HG02981 (cell line): ENCODE results near the gene PTPRN2.
"Not testable (repeated sequence)": the region's sequence is repeated elsewhere in the genome, so short reads cannot be mapped to it uniquely, and the experiment has no call there.

ENCODE experiments used
- ATAC-seq: cut with Tn5 transposase; IDR thresholded peaks from one replicate; pipeline ENCODE4 v1.9.1; 2021; ENCODE audit warnings: mild to moderate bottlenecking, moderate library complexity; ENCODE audit not compliant: unreplicated experiment

PTPRN2 gene

DNA sequence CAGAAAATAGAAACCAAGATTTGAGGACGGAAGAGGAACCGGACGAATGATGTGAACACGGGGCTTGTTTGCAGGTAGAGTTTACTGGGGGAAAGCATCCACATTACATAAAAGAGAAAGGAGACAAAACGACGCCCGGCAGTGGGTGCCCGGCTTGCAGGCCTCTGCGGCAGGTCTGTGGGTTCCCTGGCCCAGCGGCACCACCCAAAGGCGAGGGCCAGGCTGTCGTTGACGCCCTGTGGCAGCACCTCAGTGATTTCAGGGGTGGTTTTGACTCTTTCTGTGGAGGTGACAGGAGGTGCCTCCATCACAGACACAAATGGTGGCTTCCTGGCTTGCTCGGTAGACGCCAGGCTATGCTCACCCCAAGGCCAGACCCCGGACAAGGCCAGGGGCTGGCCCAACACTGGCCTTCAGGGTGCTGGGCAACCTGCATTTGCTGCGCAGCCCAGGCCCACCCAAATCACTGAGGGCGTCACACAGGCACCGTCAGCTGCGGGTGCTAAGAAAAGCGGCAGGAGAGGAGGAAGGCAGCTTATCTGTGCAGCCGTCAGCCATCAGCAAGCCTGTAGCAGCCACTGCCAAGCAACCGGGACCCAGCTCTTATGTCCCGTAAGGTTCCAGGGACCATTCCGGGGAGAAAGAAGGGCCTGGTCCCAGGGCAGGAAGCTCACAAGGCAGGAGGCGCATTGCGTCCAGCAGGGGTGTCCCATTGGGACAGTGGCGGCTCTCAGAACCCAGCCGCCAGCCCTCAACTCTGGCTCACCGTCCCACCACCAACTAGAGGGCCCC lies 230.3 kb downstream of the PTPRN2 start:
- ATAC-seq: no peak

GRCh38 chr7:158356454-158356853 lies 231.2 kb downstream of the PTPRN2 start:
- ATAC-seq: no peak

DNA sequence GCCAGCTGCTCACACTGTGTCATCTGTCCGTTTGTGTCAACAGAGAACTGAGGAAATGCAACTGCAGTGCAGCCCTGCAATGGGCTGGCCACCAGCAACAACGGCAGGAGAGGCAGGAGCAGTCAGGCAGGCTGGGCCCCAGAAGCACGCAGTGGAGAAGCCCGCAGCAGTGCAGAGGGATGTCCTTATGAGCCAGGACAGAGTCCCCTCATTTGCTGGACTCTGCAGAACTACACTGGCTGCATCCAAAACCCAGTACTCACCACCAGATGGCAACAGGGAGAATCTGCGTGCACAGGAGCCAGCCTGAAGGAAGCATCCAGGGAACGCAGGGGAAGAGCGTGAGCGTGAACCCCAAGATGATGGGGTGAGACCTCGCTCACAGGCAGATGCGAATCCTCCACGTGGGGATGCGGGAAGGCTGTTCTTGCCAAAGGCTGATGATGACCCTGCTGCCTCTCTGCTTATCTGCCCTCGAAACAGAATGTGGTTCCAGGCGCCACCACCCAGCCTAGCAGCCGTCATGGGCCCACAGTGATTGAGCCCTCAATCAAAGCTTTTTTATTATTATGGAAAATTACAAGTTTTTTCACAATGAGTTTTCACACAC lies 232.1 kb downstream of the PTPRN2 start:
- no peak for ATAC-seq

DNA sequence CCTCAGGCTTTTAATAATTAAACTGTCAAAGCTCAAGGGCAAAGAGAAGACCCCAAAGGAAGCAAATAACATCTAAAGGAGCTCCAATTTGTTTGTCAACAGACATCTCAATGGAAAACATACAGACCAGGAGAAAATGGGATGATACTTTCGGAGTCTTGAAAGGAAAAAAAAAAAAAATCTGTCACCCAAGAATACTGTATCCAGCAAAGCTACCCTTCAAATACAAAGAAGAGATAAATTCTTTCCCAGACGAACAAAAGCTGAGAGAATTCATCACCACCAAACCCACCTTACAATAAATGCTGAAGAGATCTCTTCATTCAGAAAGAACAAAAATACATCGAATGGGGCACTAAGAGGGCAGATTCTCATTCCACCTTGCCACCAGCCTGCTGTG lies 232.8 kb downstream of the PTPRN2 start:
- ATAC-seq: no peak

DNA sequence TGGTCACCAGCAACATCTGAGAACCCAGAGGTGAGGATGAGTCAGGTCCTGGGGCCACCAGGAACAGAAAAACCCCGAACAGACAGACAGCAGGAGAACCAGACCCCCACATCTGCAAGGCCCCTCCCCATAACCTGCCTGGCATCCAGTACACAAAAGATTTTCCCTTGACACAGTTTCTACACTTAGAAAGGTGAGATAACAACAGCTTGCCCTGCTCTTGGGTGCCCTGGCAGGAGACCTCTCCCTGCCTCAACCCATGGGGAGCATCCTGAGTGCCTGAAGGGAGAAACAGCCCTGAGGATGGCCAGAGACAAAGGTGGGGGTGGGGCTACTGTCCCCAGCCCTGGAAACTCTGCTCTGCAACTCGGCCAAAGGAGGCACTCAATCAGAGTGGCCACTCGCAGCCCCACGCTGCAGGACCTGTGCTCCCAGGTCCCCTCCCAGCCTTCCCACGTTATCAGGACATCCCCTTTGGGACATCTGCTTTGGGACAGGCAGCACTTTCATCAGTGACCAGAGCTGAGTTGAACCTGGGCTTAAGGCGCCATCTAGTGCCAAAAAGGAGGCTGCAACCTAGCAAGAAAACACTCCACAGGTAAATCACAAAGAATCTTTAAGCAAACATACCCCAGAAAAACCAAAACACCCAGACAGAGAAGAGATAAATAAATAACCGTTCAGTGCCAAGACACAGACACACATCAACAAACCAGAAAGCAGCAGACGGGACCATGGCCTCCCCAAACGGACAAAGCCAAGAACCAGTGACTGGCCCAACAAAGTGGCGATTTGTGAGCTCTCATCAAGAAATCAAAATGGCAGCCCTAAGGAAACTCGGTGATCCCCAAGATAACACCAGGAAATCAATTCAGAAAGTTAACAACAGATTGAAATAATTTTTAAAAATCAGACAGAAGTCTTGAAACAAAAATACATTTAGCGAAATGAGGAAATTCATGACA lies 233.7 kb downstream of the PTPRN2 start:
- no peak for ATAC-seq

DNA sequence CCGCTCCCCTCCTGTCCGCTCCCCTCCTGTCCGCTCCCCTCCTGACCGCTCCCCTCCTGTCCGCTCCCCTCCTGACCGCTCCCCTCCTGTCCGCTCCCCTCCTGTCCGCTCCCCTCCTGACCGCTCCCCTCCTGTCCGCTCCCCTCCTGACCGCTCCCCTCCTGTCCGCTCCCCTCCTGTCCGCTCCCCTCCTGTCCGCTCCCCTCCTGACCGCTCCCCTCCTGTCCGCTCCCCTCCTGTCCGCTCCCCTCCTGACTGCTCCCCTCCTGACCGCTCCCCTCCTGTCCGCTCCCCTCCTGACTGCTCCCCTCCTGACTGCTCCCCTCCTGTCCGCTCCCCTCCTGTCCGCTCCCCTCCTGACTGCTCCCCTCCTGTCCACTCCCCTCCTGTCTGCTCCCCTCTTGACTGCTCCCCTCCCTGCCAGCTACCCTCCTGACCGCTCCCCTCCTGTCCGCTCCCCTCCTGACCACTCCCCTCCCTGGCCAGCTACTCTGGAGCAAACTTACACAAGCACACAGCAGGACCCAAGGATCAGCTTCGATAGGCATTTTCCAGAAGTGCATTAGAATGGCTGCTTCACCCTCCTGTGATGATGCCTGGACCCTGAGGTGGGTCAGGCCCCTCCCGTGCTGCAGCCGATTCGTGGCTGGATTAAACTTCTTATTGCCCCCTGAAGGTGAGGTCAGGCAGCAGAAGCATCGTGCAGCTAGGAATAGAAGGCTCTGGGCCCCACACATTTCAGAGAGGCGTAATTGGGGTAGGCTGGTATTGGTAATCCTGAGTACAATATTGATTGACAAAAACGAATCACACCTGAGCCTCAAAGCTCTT lies 235.5 kb downstream of the PTPRN2 start:
- not testable (repeated sequence) for ATAC-seq

DNA sequence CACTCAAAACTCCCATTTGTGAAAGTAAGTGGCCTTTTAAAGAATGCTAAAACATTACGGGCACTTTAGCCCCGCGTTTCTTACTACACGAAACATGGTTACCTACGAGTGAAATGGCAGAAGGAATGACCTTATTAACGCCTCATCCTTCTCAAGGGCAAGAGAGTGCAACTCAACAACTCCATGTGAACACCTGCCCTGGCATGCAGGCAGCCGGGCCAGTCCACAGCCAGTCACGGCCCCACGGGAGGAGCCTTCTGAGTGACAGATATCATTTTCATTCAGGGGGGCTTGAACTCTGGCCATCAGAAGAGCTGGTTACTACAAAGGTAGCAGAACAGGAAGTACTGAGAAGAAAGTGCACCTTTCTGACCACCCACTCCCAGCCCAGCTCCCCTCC lies 236.1 kb downstream of the PTPRN2 start:
- no peak for ATAC-seq

DNA sequence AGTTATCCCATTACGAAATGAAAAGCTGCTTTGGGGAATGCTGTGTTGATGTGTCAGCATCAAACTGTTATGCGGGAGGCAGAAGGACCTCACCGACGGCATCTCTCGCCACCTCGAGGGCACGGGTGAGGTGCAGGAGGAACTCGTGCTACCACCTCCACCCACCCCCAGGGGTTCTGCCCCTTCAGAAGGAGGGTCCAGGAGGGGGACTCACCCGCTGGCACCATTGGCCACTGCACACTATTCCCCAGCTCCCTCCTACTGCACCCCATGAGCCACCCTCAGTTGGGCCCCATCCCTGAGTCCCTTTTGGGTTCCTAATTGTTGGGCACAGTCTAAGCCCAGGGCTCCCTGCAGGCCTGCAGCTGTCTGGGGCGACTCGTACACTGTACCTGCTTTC lies 236.6 kb downstream of the PTPRN2 start:
- ATAC-seq: no peak

DNA sequence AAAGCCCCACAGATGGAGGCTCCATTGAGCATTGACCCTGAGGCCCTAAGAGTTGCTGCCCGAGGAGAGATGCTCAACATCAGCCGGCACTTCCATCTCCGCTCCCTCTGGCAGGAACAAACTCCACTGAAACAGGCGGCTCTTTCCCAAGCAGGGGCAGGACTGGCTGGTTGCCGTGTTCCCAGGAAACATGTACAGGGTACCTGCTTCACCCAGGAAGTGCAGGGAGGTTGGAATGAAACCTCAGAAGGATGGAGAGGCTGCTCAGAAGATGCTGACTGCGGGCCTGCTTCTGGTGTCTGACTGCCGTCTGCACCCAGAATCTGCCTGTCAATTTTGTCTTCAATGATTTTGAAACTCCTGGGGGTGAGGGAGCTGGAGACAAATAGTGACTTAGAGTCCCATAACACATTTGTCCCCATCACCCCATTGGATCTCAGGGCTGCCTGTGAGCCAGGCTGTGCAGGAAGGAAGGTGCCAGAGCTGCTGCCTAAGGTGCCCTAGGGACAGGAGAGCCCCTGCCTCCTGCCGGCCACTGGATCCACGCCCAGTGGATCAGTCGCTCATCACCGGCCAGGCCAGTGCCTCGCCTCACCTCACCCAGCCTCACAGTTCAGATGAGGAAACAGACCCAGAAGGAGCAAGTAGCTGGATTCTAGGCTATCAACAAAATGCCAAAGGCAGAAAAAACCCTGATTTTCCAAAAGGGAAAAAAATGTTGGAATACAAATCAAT lies 237.3 kb downstream of the PTPRN2 start:
- ATAC-seq: no peak

- ATAC-seq: no peak
Observed at GRCh38 chr7:158348446-158348845, 239.2 kb downstream of the PTPRN2 start.

DNA sequence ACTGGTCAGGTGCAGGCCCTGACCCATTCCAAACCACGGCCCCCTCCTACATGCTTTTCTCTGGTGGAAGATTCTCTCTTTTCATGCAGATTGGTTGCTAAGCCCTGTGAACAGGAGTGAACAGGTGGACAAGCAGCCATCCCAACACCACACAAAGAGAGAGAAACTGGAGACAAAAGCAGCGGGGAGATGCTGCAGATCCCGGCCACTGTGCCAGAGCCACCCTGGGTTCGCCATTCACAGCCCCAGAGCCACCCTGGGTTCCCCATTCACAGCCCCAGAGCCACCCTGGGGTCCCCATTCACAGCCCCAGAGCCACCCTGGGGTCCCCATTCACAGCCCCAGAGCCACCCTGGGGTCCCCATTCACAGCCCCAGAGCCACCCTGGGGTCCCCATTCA lies 239.6 kb downstream of the PTPRN2 start:
- not testable (repeated sequence) for ATAC-seq

GRCh38 chr7:158345731-158346130 lies 241.9 kb downstream of the PTPRN2 start:
- no peak for ATAC-seq

DNA sequence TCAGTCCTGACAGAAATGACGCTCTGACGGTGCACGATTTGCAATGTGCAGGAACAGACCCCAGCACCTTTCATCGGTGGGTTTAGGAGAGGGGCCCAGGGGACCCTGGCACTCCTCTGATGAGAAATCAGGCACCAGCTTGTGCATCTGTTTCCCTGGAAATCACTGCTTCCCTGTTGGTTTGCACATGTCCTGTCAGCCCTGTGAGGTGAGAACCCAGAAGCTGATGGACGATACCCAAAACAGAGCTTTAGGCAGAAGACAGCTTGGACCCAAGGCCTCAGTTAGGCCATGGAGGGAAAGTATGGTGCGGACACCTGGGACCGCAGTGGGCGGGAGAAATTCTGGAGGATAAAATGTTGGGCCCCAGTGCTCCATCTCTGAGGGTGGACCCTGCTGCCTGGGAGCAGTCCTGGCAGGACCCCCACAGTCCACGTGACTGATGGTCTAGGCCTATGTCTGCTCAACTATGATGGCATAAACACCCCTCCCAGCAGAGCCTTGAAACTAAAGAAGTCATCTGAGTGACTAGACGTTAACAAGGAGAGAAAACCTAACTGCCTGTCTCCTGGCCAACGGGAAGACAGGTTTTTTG lies 242.8 kb downstream of the PTPRN2 start:
- ATAC-seq: no peak

- ATAC-seq: no peak
Observed at GRCh38 chr7:158343936-158344455, 243.6 kb downstream of the PTPRN2 start.

- ATAC-seq: no peak
Observed at GRCh38 chr7:158343526-158343925, 244.1 kb downstream of the PTPRN2 start.

- not testable (repeated sequence) for ATAC-seq
Observed at GRCh38 chr7:158341097-158341496, 246.5 kb downstream of the PTPRN2 start.

DNA sequence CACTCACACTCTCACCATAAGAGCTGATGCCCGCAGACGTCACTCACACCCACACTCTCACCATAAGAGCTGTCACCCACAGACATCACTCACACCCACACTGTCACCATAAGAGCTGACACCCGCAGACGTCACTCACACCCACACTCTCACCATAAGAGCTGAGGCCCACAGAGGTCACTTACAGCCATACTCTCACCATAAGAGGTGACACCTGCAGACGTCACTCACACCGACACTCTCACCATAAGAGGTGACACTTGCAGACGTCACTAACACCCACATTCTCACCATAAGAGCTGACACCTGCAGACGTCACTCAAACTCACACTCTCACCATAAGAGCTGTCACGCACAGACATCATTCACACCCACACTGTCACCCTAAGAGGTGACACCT lies 250.7 kb downstream of the PTPRN2 start:
- ATAC-seq: not testable (repeated sequence)

DNA sequence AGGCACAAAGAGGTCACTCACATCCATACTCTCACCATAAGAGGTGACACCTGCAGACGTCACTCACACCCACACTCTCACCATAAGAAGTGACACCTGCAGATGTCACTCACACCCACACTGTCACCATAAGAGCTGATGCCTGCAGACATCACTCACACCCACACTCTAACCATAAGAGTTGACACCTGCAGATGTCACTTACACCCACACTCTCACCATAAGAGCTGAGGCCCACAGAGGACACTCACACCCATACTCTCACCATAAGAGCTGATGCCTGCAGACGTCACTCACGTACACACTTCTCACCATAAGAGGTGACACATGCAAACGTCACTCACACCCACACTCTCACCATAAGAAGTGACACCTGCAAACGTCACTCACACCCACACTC lies 255.1 kb downstream of the PTPRN2 start:
- ATAC-seq: not testable (repeated sequence)

DNA sequence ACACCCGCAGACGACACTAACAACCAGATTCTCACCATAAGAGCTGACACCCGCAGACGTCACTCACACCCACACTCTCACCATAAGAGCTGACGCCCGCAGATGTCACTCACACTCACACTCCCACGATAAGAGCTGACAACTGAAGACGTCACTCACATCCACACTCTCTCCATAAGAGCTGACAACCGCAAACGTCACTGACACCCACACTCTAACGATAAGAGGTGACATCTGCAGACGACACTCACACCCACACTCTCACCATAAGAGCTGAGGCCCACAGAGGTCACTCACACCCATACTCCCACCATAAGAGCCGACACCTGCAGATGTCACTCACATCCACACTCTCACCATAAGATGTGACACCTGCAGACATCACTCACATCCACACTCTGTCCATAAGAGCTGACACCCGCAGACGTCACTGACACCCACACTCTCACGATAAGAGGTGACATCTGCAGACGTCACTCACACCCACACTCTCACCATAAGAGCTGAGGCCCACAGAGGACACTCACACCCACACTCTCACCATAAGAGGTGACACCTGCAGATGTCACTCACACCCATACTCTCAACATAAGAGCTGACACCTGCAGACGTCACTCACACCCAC lies 255.7 kb downstream of the PTPRN2 start:
- ATAC-seq: not testable (repeated sequence)
